AML-193 (cell line): Measurements from ENCODE around the gene NKAIN2.

Source experiments
- DNase-seq, 2 experiments: peaks; one replicate each; lab custom pipeline; 2025; lab: John Stamatoyannopoulos, UW

Gene NKAIN2

GRCh38 chr6:123808556-123808955 lies 4.9 kb downstream of the NKAIN2 start:
- DNase-seq = no peak

- no peak for DNase-seq
Observed at GRCh38 chr6:123810214-123810613, 6.5 kb downstream of the NKAIN2 start.

GRCh38 chr6:123810948-123811347 lies 7.3 kb downstream of the NKAIN2 start:
- DNase-seq = no peak

GRCh38 chr6:123811378-123811777 lies 7.7 kb downstream of the NKAIN2 start:
- no peak for DNase-seq

GRCh38 chr6:123812621-123813020 lies 9.0 kb downstream of the NKAIN2 start:
- no peak for DNase-seq

- DNase-seq = no peak
Observed at GRCh38 chr6:123821112-123821511, 17.4 kb downstream of the NKAIN2 start.

- no peak for DNase-seq
Observed at GRCh38 chr6:123829302-123829953, 25.8 kb downstream of the NKAIN2 start.

GRCh38 chr6:123830120-123830519 lies 26.5 kb downstream of the NKAIN2 start:
- DNase-seq = no peak

- DNase-seq = no peak
Observed at GRCh38 chr6:123838505-123839234, 35.0 kb downstream of the NKAIN2 start.

GRCh38 chr6:123841067-123841896 lies 37.6 kb downstream of the NKAIN2 start:
- no peak for DNase-seq

GRCh38 chr6:123844011-123844410 lies 40.3 kb downstream of the NKAIN2 start:
- DNase-seq = no peak

GRCh38 chr6:123848347-123848746 lies 44.7 kb downstream of the NKAIN2 start:
- no peak for DNase-seq

- DNase-seq = no peak
Observed at GRCh38 chr6:123849406-123849805, 45.7 kb downstream of the NKAIN2 start.

GRCh38 chr6:123850555-123850954 lies 46.9 kb downstream of the NKAIN2 start:
- no peak for DNase-seq

GRCh38 chr6:123854201-123854600 lies 50.5 kb downstream of the NKAIN2 start:
- no peak for DNase-seq

GRCh38 chr6:123855506-123855905 lies 51.8 kb downstream of the NKAIN2 start:
- DNase-seq = no peak

- no peak for DNase-seq
Observed at GRCh38 chr6:123859291-123859690, 55.6 kb downstream of the NKAIN2 start.

GRCh38 chr6:123869334-123869733 lies 65.7 kb downstream of the NKAIN2 start:
- no peak for DNase-seq

- DNase-seq = no peak
Observed at GRCh38 chr6:123873974-123874373, 70.3 kb downstream of the NKAIN2 start.

- DNase-seq = no peak
Observed at GRCh38 chr6:123875784-123876183, 72.1 kb downstream of the NKAIN2 start.

GRCh38 chr6:123879749-123880148 lies 76.1 kb downstream of the NKAIN2 start:
- DNase-seq = no peak

- no peak for DNase-seq
Observed at GRCh38 chr6:123888771-123889513, 85.3 kb downstream of the NKAIN2 start.
